PC-9 (cell line): ENCODE data around the gene PLVAP.

Source experiments
- EZH2 ChIP-seq: fragments of 200-600 bp; sonication (generic); IDR thresholded peaks from 2 replicates; pipeline ENCODE4 v1.8.0; 2017; ENCODE audit warnings: antibody characterized with exemption, low read depth
- TF ChIP-seq, protein P1 (sequence below): fragments of 200-600 bp; sonication (generic); conservative IDR thresholded peaks from 2 replicates; pipeline ENCODE4 v1.6.1; 2017; ENCODE audit warnings: mixed run types, antibody characterized with exemption, mild to moderate bottlenecking, moderate library complexity

DNA sequence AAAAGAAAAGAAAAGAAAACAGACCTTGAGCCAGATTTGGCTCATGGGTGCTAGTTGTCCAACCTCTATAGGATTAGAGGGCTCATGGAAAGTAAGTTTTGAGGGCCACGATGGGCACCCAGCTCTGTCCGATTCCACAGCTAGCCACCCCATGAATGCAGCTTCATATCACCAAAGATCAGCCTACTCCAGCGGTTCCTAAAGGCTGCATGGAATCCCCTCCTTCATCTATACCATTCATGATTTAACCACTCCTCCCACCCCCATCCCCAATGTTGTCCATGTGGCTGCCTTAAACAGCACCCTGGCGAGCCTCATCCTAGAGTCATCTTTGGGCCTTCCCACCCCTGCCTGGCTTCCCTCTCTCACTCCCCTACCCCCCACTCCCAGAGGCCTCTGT is 44.8 kb upstream of the PLVAP start:
- TF ChIP-seq, protein P1, sequence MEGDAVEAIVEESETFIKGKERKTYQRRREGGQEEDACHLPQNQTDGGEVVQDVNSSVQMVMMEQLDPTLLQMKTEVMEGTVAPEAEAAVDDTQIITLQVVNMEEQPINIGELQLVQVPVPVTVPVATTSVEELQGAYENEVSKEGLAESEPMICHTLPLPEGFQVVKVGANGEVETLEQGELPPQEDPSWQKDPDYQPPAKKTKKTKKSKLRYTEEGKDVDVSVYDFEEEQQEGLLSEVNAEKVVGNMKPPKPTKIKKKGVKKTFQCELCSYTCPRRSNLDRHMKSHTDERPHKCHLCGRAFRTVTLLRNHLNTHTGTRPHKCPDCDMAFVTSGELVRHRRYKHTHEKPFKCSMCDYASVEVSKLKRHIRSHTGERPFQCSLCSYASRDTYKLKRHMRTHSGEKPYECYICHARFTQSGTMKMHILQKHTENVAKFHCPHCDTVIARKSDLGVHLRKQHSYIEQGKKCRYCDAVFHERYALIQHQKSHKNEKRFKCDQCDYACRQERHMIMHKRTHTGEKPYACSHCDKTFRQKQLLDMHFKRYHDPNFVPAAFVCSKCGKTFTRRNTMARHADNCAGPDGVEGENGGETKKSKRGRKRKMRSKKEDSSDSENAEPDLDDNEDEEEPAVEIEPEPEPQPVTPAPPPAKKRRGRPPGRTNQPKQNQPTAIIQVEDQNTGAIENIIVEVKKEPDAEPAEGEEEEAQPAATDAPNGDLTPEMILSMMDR = no peak
- no peak for TF ChIP-seq EZH2
